Stimulated activated CD4-positive, alpha-beta T cell treated with anti-CD3 and anti-CD28 coated beads, Interleukin-1b, Interleukin-23, amount 100 ng/mL, for 4 hours (primary cell): ENCODE measurements around the gene YBEY.
A peak's percentile ranks its signal among the peaks of the same experiment; 100 is the strongest.

Experiments
- DNase-seq, 2 donors: peaks; one replicate each; pipeline ENCODE4 v3.0.0-alpha.2; 2020; ENCODE audit warnings: low read depth in 2 of 2

Gene YBEY

GRCh38 chr21:46264690-46265144 lies 21.4 kb upstream of the YBEY start:
- no peak for DNase-seq

DNA sequence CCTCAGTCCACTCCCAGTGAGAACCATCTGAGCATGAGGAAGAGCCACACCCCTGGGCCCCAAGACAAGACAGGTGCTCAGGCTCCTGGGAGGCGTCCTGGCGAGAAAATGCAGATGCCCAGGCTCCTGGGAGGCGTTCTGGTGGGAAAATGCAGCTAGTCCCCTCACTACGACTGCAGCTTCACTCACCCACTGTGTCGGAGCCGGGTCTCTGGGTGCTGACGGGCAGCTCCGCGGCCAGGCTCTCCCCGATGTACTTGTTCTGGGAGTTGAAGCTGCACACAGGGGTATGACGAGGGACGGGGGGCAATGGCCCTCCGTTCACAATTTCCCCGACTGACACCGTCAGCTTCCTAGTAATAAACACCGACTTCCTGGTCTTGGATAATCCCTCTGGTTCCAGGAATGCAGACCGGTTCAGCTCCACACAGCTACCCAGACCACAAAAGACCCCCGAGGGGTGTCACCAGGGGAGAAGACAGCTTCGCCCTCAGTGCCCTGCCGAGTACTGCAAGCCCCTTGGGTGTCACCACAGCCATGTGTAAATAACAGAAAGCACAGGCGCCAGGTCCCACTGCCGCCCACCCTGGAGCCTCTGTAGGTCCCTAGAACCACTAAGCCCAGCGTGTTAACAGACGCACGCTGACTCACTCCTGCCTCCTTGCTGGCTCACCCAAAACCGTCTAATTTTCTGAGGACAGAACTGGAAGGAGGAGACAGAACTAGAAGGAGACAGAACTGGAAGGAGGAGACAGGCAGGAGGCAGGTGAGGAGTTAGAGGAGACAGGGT lies 20.2 kb upstream of the YBEY start:
- no peak for DNase-seq

DNA sequence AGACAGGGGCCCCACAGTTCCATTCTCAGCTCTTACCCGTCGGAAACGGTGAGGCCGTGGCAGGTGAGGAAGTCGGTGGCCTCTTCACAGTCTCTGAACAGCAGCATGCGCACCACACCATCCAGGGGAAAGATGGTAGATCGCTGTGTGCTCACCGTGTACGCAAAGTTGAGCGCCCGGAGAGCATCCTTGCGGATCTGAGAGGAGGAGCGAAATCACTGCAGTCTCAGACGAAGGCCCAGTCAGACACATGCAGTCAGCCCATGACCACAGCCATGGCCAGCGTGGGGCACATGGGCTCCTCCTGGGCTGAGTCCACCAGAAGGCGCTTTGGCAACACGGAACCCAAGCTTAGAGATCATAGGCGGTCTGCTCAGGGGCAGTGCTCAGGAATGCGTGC lies 19.2 kb upstream of the YBEY start:
- no peak for DNase-seq

- no peak for DNase-seq
Observed at GRCh38 chr21:46268371-46268770, 17.8 kb upstream of the YBEY start.

- no peak for DNase-seq
Observed at GRCh38 chr21:46269466-46269865, 16.7 kb upstream of the YBEY start.

GRCh38 chr21:46273341-46273740 lies 12.8 kb upstream of the YBEY start:
- DNase-seq: no peak

- no peak for DNase-seq
Observed at GRCh38 chr21:46274797-46275390, 11.2 kb upstream of the YBEY start.

GRCh38 chr21:46284077-46284644 lies 2.0 kb upstream of the YBEY start:
- DNase-seq: no peak

GRCh38 chr21:46284733-46285132 lies 1.4 kb upstream of the YBEY start:
- DNase-seq: no peak

- no peak for DNase-seq
Observed at GRCh38 chr21:46285206-46285661, 908 bp upstream of the YBEY start, which contains the start of gene MCM3AP. Gene MCM3AP, minus strand, starts transcription at chr21:46285611. Its CDS starts 325 bp downstream, at chr21:46285286.

DNA sequence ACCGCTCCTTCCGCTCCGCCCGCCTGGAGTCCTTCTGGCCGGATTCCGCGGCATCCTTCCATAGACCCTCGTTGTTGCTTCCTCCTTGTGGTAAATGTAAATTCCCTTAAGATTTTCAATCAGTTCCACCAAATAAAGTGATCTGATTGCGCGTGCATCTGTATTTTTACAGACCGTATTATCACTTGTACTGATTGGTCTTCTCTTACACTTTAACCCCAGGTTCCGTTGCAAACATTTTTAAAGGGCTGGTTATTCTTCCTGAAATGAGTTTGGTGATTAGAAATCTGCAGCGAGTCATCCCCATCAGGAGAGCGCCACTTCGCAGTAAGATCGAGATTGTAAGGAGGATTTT lies 483 bp downstream of the YBEY start:
- DNase-seq: no peak

DNA sequence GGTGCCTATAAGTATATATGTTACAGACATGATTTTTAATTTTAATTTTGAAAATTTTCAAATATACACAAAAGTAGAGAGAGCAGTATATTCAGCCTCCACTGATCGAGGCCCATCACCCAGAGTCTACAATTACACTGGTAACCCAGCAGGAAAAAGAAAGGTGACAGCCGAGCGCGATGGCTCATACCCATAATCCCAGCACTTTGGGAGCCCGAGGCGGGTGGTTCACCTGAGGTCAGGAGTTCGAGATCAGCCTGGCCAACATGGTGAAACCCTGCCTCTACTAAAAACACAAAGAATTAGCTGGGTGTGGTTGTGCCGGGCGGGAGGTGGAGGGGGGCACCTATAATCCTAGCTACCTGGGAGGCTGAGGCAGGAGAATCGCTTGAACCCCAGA lies 1.4 kb downstream of the YBEY start:
- DNase-seq: no peak

DNA sequence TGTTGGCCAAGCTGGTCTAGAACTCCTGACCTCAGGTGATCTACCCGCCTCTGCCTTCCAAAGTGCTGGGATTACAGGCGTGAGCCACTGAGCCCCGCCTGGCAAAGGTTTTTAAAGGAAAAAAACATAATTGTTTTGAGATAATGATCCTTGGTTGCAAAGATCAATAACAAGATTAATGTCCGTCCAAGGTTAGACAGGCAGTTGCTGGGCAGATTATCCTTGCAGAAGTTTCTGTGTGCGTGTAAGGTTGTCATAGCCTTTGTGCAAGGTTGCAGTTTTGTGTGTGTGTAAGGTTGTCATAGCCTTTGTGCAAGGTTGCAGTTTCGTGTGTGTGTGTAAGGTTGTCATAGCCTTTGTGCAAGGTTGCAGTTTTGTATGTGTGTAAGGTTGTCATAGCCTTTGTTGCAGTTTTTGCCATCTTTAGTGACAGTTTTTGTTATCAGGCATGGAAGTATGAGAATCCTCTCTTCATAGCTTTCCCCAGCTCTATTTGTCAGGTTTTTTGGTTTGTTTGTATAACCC lies 3.6 kb downstream of the YBEY start:
- DNase-seq: no peak

DNA sequence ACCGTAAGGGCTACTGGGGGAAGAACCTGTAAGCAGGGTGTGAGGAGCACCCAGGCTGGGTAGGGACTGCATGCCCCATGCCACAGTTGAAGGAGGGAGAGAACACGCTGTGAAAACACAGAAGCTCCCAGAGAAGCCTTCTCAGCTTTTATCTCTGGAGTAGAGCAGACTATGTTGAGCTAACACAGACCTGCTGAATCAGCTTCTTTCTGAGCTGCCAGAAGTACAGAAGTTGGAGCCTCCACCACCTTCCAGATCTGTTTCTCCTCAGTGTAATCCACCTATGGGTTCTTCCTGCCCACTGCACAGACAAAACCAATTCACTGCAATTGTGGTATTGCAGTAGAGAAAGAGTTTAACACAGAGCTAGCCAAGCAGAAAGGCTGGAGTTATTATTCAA lies 5.4 kb downstream of the YBEY start:
- DNase-seq: no peak

DNA sequence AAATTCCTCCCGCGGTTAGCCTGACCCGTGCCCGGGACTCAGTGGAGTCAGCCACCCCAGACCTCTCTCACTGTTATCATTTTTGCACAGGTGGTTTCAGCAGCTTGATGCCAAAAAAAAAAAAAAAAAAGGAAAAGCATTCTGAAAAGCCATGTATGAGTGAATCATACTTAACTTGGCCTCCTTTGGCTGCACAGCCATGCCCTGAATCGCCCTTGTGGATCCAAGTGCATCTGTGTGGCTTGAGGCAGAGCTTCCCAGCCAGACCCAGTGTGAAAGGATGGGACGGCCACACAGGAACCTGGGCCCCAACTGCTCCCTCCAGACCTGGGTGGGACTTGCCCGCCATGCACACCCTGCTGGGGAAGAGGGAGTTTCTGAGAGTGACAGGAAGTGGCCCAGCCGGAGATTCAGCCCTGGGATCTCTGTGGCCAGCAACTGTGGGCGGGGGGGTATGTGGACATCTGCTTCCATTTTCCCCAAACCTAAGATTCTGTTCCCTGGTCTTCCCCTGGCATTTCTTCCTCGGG lies 8.6 kb downstream of the YBEY start:
- no peak for DNase-seq

DNA sequence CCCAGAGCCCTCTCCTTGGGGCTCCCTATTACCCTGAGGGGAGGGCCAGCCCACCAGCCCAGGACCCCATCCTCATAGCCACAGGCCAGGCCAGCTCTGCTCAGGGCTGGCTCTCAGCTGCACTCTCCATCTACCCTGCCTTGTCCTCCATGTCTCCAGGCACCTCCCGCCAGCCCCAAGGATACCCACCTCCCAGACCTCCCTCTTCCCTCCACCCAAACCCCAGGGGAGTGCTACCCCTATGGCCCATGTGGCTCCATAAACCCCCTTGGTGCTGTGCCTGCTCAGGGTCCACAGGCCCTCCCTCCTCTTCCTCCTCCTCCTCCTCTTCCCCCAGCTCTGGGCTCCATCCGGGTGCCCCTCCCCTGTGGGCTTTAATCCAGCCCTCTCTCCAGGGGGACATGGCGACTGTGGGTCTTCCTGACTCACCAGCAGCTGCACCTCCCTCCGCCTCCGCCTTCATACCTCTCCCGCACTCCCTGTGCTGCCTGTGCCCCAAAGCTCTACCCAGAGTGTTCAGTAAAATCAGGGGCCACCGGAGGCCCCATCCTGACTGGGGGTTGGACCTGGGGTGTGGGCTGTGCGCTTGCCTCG lies 9.1 kb downstream of the YBEY start:
- no peak for DNase-seq

DNA sequence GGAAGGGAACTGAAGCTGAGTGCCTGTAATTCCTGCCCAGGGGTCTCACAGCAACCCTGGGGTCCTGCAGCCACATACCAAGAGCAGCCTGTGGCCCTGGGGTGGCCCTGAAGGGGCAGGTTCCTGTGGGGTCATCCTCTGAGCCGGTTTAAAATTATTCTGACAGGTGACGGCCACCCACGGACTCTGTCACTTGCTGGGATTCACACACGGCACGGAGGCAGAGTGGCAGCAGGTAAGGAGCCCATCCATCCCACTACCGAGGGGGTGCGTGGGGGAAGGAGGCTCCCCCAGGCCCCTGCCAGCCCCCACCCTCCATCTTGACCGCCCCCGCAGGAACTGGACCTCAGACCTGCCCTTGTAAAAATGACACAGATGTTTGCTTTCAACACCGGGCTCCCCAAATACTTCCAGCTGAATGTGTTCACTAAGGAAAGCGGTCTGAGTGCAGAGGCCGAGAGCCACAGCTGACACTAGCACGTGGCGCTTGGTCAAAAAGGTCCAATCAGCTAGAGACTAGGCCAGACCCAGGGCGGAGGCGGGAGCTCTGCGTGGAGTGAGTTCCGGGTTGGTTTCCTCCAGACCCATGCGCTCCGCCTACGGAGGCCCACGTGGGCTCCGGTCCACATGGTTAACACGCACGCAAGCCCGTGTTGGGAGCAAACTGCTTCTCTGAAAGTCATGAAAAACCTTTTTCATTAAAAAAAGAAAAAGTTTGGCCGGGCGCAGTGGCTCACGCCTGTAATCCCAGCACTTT lies 10.0 kb downstream of the YBEY start:
- DNase-seq: peak; percentile 41 to 42

- DNase-seq: peak in 1 of 2 donors; percentile 5
Observed at GRCh38 chr21:46297338-46298271, 11.5 kb downstream of the YBEY start.

GRCh38 chr21:46299167-46299566 lies 13.0 kb downstream of the YBEY start:
- no peak for DNase-seq

DNA sequence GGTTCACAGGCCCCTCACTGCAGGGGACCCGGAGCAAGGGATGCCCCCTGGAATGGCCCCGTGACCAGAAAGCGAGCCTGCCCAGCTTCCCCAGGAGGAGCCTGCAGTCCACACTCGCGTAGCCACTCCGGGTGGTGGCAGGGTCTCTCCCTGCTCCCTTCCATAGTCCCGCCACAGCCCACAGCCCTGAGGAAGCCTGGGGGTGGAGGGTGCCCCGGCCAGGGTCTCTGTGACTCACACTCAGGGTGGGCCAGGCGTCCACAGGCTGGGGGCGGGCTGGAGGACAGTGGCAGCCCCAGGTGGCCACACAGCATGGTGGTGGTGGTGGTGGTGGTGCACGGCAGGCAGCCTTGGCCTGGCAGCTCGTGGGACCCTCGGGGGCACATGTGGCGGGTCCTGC lies 15.6 kb downstream of the YBEY start:
- DNase-seq: no peak
